Caco-2 (cell line): ENCODE results near the gene FOXG1. TPM values are rescaled to one million over a fixed set of nuclear protein-coding genes. Genes with fewer than 3 reads are reported as not detected.

Source experiments
- BruUV-seq: library from RNA; stranded (reverse); fragments of 400-500 nt; replicated peaks from 2 replicates; lab custom pipeline; 2021; lab: Mats Ljungman, UMichigan
- CTCF ChIA-PET: fragments of 300-600 bp; sonication (Branson Sonifier 250); formaldehyde crosslinking; loops from one replicate; lab custom pipeline; 2022; ENCODE audit warnings: antibody characterized with exemption; lab: Charles Lee
- POLR2A ChIA-PET: fragments of 300-600 bp; sonication (Branson Sonifier 250); formaldehyde crosslinking; loops from one replicate; lab custom pipeline; 2022; ENCODE audit warnings: antibody characterized with exemption; lab: Charles Lee
- DNase-seq, 2 experiments: peaks; one replicate each; pipeline versions ENCODE4 v3.0.0 to v3.0.0-alpha.2; 2020 to 2022
- H3K27me3 ChIP-seq: replicated peaks from 2 replicates; pipeline ENCODE4 v1.6.0; 2011; ENCODE audit warnings: low read length; ENCODE audit not compliant: control insufficient read depth, insufficient read depth
- H3K36me3 ChIP-seq: 2 replicates; pipeline ENCODE4 v1.5.1; 2011; ENCODE audit warnings: low read length; ENCODE audit not compliant: control insufficient read depth, insufficient read depth
- H3K4me1 ChIP-seq: fragments of 250-450 bp; sonication (Bioruptor Pico); 2 replicates; pipeline ENCODE4 v1.5.1; 2020; ENCODE audit warnings: mild to moderate bottlenecking
- H3K4me3 ChIP-seq: 2 replicates; pipeline ENCODE4 v1.5.1; 2011; ENCODE audit warnings: low read depth, mild to moderate bottlenecking, control low read depth, low read length
- H3K9me3 ChIP-seq: fragments of 250-450 bp; sonication (Bioruptor Pico); 2 replicates; pipeline ENCODE4 v1.5.1; 2020; ENCODE audit warnings: mild to moderate bottlenecking, moderate library complexity
- H3K27ac Mint-ChIP-seq: one replicate; pipeline ENCODE4 v1.8.0; 2022; ENCODE audit warnings: mixed read lengths; ENCODE audit not compliant: unreplicated experiment
- H3K27me3 Mint-ChIP-seq: one replicate; pipeline ENCODE4 v1.8.0; 2022; ENCODE audit warnings: mixed read lengths; ENCODE audit not compliant: insufficient read depth, unreplicated experiment
- H3K36me3 Mint-ChIP-seq: one replicate; pipeline ENCODE4 v1.8.0; 2022; ENCODE audit warnings: mild to moderate bottlenecking, mixed read lengths; ENCODE audit not compliant: insufficient read depth, unreplicated experiment
- H3K4me1 Mint-ChIP-seq: one replicate; pipeline ENCODE4 v1.8.0; 2022; ENCODE audit warnings: low read depth, mixed read lengths; ENCODE audit not compliant: unreplicated experiment
- H3K4me3 Mint-ChIP-seq: one replicate; pipeline ENCODE4 v1.8.0; 2022; ENCODE audit warnings: mild to moderate bottlenecking, moderate library complexity, mixed read lengths; ENCODE audit not compliant: unreplicated experiment
- H3K9me3 Mint-ChIP-seq: one replicate; pipeline ENCODE4 v1.8.0; 2022; ENCODE audit warnings: mixed read lengths; ENCODE audit not compliant: unreplicated experiment
- intact Hi-C: fragments of 100-400 bp; cut with micrococcal nuclease; formaldehyde crosslinking; loops from one replicate; pipeline ENCODE4 v1.10.0; 2022; ENCODE audit not compliant: unreplicated experiment
- total RNA-seq: library from RNA; stranded (reverse); gene quantifications from 2 replicates; pipeline ENCODE4 v1.2.3, GENCODE V29; 2022
- TF ChIP-seq, protein P1 (sequence below), 2 experiments: fragments of 200-600 bp in 1 of 2; IDR thresholded peaks; 1 replicate in 1 of 2; 2 replicates in 1 of 2; pipeline versions ENCODE4 v1.5.1 to v1.8.0; 2011 to 2022; ENCODE audit warnings: antibody characterized with exemption in 1 of 2, control low read depth in 1 of 2, inconsistent platforms in 1 of 2, low read depth in 1 of 2, low read length in 1 of 2, mild to moderate bottlenecking in 1 of 2, moderate library complexity in 1 of 2; ENCODE audit not compliant: insufficient read depth in 1 of 2, severe bottlenecking in 1 of 2, unreplicated experiment in 1 of 2

The FOXG1 gene
- total RNA-seq, 1 experiment from 2014 or later, result not detected

DNA sequence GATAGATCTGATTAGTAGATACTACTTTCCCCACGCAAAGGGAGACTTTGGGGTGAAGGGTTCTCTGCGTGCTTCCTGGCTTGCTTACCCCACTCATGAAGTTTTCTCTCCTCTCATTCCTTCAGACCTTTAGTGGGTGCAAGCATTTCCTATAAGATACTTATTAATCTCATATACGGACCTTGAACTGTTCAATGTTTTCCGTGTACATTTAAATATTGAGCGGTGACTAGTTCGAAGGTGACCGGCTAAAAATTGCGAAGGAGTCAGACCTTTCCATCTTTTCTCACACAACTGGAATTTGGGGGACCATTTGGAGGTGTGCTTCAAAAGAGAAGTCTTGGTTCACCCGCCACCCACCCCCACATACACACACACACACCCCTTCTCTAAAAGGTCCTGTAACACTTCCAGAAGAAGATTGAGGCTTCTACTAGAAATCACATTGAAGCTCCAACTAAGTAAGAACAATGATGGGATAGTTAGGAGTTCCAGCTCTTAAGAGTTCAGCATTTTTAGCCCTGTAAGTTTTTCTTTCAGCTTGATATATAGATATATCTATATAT is 6.1 kb upstream of the FOXG1 start:
- DNase-seq, result no peak
- Histone ChIP-seq H3K27me3 (no peaks in the 10 kb centered on the region), H3K36me3 (no peaks in the 10 kb centered on the region), H3K4me3 (no peak overlapping the region), H3K9me3 (no peaks in the 10 kb centered on the region), H3K4me1 (no peaks in the 10 kb centered on the region)
- Mint-ChIP-seq H3K4me3 (no peak overlapping the region), H3K27me3 (peaks cover 20% of the 10 kb centered on the region), H3K9me3 (no peaks in the 10 kb centered on the region), H3K36me3 (no peaks in the 10 kb centered on the region), H3K27ac (no peak overlapping the region), H3K4me1 (no peaks in the 10 kb centered on the region)
- POLR2A ChIA-PET, result no interaction called here
- CTCF ChIA-PET, result interaction anchor here (0.6 kb wide), 1 partner anchor 144 kb away, joined by 3 read pairs; no protein-coding TSS in a partner anchor
- no TSS peak for BruUV-seq
- intact Hi-C loops, result no loop called here
- TF ChIP-seq, protein P1, sequence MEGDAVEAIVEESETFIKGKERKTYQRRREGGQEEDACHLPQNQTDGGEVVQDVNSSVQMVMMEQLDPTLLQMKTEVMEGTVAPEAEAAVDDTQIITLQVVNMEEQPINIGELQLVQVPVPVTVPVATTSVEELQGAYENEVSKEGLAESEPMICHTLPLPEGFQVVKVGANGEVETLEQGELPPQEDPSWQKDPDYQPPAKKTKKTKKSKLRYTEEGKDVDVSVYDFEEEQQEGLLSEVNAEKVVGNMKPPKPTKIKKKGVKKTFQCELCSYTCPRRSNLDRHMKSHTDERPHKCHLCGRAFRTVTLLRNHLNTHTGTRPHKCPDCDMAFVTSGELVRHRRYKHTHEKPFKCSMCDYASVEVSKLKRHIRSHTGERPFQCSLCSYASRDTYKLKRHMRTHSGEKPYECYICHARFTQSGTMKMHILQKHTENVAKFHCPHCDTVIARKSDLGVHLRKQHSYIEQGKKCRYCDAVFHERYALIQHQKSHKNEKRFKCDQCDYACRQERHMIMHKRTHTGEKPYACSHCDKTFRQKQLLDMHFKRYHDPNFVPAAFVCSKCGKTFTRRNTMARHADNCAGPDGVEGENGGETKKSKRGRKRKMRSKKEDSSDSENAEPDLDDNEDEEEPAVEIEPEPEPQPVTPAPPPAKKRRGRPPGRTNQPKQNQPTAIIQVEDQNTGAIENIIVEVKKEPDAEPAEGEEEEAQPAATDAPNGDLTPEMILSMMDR (IDR thresholded peaks at IDR 0.05; ENCODE audit: insufficient read depth in 1 of 2, low read depth in 1 of 2, low read length in 1 of 2, severe bottlenecking in 1 of 2, unreplicated experiment in 1 of 2), result no peak

DNA sequence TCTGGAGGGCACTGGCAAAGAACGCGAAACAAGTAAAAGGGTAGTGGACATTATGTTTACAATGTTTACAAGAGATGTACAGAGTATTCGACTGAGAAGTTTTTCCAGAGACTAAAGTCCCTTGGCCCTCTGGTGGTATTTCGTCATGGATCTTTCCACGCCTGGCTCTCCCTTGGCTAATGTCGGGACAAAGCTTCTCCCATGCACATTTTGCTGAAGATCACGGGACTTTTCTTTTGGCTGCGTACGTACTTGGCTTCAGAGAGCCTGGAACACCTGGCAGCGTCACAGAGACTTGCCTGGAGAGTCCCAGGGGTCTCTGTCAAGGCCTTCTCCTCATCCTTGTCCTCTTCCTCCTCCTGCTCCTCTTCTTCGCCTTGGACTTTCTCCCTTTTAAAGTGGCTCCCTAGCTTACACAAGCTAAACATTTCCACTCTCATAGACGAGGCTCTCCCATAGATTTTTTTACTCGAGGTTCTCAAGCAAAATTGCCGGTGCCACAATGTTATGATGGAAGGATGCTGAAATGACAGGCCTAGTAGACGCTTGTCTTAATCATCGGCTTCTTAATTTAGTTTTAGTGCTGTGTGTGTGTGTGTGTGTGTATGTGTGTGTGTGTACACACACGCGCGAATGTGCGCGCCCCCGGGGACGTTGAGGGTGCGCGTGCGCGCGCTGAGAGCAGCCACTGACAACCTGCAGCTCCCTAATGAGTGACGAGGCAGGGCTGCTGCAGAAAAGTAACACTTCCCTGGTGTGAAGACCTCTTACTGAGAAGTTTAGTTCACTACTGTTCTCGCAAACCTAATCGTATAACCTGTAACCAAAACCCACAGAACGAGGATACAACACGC is 4.9 kb upstream of the FOXG1 start:
- no peak overlapping the region for H3K4me3 Mint-ChIP-seq
- CTCF ChIA-PET, result interaction anchor here (0.6 kb wide), 1 partner anchor 760 kb away, joined by 3 read pairs; no protein-coding TSS in a partner anchor
- no peaks in the 10 kb centered on the region for H3K4me1 ChIP-seq
- no TSS peak for BruUV-seq
- H3K9me3 ChIP-seq, result no peaks in the 10 kb centered on the region
- H3K27me3 ChIP-seq, result no peaks in the 10 kb centered on the region
- no peaks in the 10 kb centered on the region for H3K36me3 Mint-ChIP-seq
- DNase-seq, result no peak
- H3K27me3 Mint-ChIP-seq, result peaks cover 17% of the 10 kb centered on the region
- intact Hi-C loops, result no loop called here
- no peaks in the 10 kb centered on the region for H3K4me1 Mint-ChIP-seq
- H3K27ac Mint-ChIP-seq, result no peak overlapping the region
- no peaks in the 10 kb centered on the region for H3K36me3 ChIP-seq
- no peaks in the 10 kb centered on the region for H3K9me3 Mint-ChIP-seq
- POLR2A ChIA-PET, result no interaction called here
- TF ChIP-seq, protein P1 (IDR thresholded peaks at IDR 0.05; ENCODE audit: insufficient read depth in 1 of 2, low read depth in 1 of 2, low read length in 1 of 2, severe bottlenecking in 1 of 2, unreplicated experiment in 1 of 2), result no peak
- H3K4me3 ChIP-seq, result no peak overlapping the region

DNA sequence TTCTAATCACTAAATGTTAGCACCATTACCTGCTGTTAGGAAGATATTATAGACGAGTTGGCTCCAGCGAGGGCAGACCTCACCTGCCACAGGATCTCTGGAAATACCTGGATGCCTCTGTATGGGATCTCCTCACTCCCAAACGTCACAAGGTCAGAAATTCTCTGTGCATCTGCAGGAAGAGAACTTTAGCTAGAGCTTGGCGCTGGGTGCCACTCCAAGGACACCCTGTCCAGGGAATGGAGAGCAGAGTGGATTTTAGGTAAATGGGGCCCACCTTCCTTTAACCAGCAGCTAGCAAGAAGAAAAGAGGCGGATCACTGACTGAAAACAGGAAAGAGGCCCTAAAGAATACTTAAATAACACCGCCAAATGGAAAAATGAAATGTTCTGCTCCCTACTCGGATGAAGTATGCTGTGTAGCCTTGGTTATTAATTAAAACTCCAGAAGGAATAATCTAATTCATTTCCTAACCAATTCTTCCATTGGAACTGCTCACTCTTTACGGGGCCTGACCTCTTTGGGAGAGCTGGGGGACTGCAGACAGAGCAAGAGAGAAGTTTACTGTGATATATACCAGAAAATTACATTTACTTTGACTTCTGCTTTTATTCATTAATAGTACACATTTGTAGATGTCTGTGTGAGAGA is 4.2 kb upstream of the FOXG1 start:
- H3K36me3 Mint-ChIP-seq, result no peaks in the 10 kb centered on the region
- intact Hi-C loops, result no loop called here
- ChIA-PET POLR2A (no interaction called here), CTCF (no interaction called here)
- H3K4me1 Mint-ChIP-seq, result no peaks in the 10 kb centered on the region
- peaks cover 14% of the 10 kb centered on the region for H3K27me3 Mint-ChIP-seq
- H3K4me3 Mint-ChIP-seq, result no peak overlapping the region
- no peak overlapping the region for H3K27ac Mint-ChIP-seq
- no peak for DNase-seq
- Histone ChIP-seq H3K36me3 (no peaks in the 10 kb centered on the region), H3K4me1 (no peaks in the 10 kb centered on the region), H3K27me3 (no peaks in the 10 kb centered on the region), H3K9me3 (no peaks in the 10 kb centered on the region), H3K4me3 (no peak overlapping the region)
- H3K9me3 Mint-ChIP-seq, result no peaks in the 10 kb centered on the region
- BruUV-seq, result no TSS peak
- TF ChIP-seq, protein P1 (IDR thresholded peaks at IDR 0.05; ENCODE audit: insufficient read depth in 1 of 2, low read depth in 1 of 2, low read length in 1 of 2, severe bottlenecking in 1 of 2, unreplicated experiment in 1 of 2), result no peak
